GM18499 (cell line): ENCODE measurements around the gene SLC19A1.

ENCODE experiments used
- ATAC-seq: cut with Tn5 transposase; IDR thresholded peaks from one replicate; pipeline ENCODE4 v1.9.1; 2021; ENCODE audit warnings: moderate number of reproducible peaks; ENCODE audit not compliant: insufficient read depth, unreplicated experiment

SLC19A1 gene

GRCh38 chr21:45496968-45497845 is 45.0 kb downstream of the SLC19A1 start:
- ATAC-seq, result no peak

DNA sequence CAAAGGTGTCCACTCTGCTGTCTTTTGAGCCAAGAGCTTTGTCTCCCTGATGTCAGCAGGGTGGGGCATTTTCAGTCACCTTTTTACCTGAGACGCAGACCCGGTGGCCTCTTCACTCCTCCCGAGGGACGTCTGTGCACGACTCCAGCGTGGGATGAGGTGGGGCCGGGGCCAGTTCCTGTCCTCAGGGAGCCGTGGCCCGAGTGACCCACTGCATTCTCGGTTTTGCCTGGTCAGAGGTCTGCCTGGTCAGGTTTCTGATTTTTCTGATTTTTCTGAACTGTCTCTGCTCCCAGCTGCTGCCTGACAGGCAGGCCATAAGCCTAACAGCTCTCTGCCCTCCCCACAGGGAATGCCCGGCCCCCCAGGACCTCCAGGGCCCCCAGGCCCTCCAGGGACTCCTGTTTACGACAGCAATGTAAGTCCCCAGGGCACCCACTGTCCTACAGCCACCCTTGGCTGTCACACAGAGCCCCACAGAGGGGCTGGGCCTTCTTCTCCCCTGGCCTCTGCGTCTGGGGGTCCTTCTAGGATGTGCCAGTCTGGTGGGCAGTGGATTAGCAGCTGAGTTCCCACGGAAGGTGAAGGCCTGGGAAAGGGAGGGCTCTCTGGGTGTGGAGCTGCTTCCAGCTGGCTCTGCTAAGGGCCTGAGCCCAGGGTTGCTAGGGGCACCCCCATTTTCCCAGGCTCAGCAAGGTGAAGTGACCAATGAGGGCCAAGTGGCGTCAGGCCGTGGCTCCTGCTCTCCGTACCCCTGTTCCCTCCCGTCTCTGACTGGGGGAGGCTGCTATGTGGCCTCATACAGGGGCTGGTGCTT is 45.9 kb downstream of the SLC19A1 start:
- no peak for ATAC-seq

DNA sequence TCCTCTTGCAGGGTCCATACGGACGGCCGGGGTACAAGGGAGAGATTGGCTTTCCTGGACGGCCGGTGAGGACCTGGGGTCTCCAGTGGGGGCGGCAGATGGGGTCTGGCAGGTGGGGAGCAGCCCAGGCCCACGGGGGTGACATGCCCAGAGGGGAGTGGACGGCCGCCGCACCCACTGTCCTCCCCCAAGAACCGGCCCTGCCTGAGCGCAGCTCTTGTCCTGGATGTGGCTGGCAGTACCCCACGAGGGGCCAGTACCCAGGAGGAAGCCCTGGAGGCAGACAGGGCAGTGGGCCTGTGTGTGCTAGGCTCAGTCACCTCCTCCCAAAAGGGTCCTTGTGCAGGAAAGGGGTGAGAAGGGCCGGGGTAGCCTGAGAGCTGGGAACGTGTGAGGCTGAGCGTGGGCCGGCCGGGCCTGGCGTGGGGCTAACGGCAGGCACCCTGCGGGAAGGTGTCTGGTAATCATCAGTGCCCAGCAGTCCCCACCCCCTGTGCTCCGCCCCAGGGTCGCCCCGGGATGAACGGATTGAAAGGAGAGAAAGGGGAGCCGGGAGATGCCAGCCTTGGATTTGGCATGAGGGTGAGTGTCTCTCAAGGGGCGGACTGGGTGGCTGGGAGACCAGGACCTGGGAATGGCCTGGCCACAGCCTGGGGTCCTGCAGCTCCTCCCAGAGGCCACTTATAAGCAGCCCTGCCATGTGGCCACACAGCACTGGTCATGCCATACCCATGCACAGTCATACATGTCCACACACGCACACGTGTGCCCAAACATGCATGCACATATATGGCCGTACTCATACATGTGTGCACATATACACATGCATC is 47.2 kb downstream of the SLC19A1 start:
- ATAC-seq, result no peak

- ATAC-seq, result no peak
Observed at GRCh38 chr21:45494135-45494850, 47.9 kb downstream of the SLC19A1 start.

DNA sequence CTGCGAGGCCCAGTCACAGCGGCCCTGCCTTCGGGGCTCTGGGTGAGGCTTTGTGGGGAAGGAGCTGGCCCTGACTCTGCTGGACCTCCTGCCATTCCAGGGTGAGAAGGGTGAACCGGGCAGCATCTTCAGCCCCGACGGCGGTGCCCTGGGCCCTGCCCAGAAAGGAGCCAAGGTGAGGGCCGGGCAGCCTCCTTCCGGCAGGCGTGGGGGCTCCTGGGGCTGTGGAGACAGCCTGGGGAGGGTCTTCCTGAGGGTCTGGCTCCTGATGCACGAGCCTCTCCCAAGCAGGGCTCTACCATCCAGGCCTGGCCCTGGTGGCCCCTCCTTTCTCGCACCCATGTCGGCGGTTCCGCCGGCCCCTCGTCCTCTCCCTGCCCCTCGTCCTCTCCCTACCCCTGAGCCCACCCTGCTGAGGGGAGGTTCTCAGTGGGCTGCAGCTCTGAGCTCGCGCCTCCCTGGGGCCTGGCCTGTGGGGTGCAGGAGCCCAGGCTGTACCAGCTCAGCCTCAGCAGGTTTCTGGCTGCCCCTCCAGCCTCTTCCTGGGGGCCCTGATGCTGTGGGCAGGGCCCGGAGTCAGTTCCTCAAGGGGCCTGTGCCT is 48.7 kb downstream of the SLC19A1 start:
- ATAC-seq, result no peak

DNA sequence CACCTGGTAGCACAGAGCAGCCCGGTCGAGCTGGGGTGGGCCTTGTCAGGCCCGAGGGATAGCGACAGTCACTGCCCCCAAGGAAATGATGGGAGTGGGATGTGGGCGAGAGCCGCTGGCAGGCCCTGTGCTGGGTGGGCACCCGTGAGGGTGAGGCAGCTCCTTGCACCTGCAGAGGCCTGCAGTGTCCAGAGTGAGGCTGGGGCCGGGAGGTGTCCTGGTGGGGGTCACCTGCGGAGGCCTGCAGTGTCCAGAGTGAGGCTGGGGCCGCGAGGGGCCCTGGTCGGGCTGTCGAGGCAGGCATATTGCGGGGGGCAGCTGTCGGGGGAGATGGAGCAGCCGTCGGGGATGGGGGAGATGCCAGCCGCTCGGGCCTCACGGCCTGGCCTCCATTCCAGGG is 49.5 kb downstream of the SLC19A1 start:
- ATAC-seq, result no peak

DNA sequence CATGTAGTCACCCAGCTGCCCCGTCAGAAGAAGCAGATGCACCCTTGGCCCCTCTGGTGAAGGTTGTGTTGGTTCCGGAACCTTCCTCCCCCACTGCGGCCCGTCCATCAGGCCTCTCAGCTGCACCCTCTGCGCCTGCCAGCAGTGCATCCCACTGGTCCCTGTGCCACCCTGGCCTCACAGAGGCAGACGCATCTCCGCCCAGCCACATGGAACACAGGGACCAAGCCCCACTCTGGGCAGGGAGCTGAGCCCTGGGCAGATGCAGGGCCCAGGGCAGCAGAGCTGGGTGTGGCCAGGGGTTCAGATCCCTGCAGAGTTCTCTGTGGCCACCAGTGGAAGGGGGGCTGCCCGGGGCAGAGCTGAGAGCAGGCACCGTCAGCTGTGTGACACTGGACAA is 50.6 kb downstream of the SLC19A1 start:
- no peak for ATAC-seq

GRCh38 chr21:45491056-45491455 is 51.2 kb downstream of the SLC19A1 start:
- ATAC-seq, result no peak

DNA sequence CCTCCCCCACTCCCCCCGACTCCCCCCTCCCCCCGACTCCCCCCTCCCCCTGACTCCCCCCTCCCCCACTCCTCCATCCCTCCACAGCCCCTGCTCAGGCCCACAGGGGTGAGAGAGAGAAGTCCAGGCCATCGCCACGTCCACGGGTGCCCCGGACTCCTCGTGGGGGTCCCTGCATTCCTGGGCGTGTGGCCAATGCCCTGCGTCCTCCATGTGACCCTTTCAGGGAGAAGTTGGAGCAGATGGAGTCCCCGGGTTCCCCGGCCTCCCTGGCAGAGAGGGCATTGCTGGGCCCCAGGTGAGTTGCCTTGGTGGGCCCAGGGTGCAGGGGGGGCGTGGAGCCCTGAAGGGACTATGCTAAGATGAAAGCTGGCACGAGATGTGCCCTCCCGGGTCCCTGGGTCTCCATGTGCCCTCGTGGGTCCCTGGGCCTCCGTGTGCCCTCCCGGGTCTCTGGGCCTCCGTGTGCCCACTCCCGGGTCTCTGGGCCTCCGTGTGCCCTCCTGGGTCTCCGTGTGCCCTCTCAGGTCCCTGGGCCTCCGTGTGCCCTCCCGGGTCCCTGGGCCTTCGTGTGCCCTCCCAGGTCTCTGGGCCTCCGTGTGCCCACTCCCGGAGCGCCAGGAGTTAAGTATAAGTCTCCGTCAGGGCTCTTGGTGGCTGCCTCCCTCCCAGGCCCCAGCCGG is 52.0 kb downstream of the SLC19A1 start:
- no peak for ATAC-seq

DNA sequence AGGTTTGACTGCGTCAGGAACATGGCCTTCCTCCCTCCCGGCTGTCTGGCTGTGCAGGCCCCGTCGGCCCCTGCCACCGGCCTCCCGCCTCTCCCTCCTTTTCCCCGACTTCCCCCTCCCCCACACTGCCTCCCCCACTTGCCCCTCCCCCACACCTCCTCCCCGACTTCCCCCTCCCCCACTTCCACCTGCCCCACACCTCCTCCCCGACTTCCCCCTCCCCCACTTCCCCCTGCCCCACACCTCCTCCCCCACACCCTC is 52.6 kb downstream of the SLC19A1 start:
- ATAC-seq, result no peak

GRCh38 chr21:45488931-45489721 is 53.1 kb downstream of the SLC19A1 start:
- no peak for ATAC-seq

DNA sequence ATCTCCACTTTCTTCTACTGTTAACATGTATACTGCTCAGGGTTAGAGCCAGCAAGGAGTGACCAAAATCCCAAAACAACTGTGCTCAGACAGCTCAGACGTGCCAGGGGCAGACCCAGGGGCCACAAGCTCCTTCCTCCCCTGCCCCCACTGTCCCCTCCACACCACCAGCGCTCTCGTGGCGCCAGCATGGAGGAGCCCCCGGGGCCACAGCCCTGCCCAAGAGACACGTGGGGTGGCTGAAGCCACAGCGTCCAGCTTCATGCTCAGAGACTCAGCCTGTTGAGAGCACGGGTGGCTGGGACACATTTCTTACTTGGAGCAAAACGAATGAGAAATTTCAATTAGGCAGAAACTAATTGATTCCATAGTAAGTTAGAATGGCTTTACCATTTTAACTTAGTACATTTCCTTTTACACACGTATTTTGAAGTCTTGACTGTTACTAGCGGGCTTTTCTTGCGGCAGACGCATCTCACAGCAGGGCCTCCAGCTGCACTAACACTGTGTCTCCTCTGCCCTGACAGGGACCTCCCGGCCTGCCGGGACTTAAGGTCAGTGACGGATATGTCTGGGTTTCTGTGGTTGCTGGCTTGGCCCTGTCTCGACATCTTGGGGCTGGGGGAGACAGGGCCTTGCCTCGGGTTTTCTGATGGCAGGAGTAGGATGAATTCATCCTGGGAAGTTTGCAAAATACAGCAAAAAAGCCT is 54.2 kb downstream of the SLC19A1 start:
- ATAC-seq, result no peak

- ATAC-seq, result no peak
Observed at GRCh38 chr21:45487161-45487806, 55.0 kb downstream of the SLC19A1 start.

- ATAC-seq, result no peak
Observed at GRCh38 chr21:45486443-45487160, 55.6 kb downstream of the SLC19A1 start.

DNA sequence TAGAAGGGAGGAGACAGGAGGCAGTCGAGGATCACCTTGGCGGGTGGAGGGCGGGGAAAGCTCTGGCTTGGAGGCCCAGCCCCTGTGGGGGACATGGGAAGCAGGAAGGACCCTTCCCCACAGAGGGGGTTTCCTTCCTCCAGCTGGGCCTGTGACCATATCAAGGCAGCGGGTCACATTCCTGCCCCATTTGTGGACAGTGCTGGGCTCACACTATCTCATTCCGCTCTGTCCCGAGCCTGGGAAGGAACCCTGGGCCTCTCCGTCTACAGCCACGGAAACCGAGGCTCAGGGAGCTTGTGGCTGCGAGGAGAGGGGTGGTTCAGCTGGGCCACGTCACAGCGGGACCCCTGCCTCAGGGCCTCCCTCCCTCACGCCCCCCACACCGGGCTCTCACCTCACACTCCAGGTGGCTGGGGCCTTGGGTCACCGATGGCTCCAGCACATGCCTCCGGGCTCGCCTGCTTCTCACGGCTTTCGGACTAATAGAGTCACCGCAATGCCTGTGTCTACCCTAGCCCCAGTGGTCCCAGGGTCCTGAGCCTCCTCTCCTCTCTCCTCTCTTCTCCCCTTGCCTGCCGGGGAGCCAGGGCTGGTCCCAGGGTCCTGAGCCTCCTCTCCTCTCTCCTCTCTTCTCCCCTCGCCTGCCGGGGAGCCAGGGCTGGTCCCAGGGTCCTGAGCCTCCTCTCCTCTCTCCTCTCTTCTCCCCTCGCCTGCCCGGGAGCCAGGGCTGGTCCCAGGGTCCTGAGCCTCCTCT is 56.4 kb downstream of the SLC19A1 start:
- no peak for ATAC-seq

- ATAC-seq, result no peak
Observed at GRCh38 chr21:45484318-45484717, 57.9 kb downstream of the SLC19A1 start.
